NCI-H2107 treated with DMSO at 0.1 percent for 48 hours (cell line): Measurements from ENCODE around the gene IARS2.
"Not testable (repeated sequence)": the region's sequence is repeated elsewhere in the genome, so short reads cannot be mapped to it uniquely, and the experiment has no call there.

Experiments
- DNase-seq: peaks from one replicate; lab custom pipeline; 2025; ENCODE audit not compliant: unreplicated experiment; lab: John Stamatoyannopoulos, UW

The IARS2 gene

DNA sequence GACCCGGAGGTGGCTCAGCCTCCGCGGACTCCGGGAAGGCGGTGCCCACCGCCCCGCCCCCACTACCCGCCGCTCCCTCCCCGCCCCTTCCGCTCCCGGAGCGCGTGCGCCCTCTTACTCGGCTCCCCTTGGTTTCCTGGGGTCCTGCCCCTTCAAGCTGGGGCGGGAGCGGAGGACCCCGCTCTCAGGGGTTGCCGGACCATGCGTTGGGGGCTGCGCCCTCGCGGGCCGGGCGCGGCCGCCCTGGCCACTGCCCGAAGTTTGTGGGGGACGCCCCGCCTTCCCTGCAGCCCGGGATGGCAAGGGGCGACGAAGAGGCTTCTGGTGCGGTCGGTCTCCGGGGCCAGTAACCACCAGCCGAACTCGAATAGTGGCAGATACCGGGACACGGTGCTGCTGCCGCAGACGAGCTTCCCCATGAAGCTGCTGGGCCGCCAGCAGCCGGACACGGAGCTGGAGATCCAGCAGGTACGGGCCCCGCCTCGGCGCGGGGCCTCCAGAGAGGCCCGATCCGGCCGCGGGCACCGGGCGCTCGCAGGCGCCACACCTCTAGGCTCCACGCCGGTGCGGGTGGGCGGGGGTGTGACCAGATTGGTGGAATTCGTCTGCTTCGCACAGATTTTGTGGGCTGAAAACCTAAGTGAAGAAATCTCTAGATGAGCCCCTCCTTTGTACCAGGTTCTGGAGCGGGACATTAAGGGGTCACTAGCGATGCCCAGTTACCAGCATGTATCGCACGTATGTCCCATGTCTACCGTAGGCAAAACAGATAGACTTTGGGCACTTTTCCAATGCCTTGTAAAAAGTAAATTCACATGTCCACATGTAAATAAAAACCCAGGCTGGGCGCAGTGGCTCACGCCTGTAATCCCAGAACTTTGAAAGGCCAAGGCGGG lies at the start of gene IARS2:
Gene IARS2, plus strand, starts transcription at position 117 of the 896 bp plus-strand sequence. Its CDS starts 85 bp downstream, at position 202.
- DNase-seq, result peak; percentile 67

DNA sequence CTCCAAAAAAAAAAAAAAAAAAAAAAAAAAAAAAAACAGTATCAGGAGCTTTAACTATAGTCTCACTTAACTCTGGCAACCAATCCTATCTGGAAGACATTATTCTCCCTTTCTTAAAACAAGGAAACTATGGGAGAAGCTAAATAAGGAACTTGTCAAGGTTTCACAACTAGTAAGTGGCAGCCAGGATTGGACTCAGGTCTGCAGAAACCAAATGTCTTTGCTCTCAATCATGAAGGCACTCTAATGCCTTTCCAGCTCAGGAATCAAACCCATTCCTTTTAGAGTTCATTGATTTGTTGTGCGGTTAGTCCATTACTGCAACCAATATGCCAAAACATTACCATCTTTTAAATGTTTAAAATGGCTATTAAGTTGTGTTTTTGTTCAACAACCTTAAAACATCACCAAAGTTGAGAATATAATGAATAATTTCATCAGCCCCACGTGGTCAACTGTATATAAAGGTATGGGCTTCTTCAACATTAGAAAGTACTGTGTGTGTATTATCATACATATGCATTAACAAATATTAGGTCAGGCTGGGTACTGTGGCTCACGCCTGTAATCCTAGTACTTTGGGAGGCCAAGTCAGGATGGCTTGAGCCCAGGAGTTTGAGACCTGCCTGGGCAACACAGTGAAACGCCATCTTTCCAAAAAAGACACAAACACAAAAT lies 49.1 kb upstream of the IARS2 start:
- DNase-seq, result no peak

DNA sequence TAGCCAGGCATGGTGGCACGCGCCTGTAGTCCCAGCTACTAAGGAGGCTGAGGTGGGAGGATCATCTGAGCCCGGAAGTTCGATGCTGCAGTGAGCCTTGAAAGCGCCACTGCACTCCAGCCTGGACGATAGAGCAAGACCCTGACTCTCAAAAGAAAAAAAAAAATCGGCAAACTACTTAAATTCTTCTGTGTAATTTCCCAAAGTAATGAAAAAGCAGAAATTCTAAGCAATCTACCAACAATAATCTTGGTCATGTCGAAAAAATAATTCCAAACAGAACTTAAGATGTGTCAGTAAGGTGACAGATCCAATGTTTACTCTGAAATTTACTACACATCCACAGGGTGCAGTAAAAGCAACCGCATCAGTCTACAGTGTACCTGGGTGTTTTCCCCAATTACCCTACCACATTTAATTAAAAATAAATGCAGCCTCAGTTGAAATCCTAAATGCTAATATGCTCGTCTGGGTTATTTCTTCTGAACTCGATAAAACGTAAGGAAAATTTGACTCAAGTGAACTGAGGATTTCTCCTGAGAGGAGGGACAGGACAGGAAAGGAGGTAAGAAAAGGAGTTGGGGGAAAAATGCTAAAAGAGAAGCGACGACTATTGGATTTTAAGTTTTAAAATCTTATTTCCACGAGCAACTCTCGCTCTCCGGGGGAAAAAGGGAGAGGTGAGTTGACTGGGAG lies 48.4 kb upstream of the IARS2 start:
- DNase-seq, result no peak

DNA sequence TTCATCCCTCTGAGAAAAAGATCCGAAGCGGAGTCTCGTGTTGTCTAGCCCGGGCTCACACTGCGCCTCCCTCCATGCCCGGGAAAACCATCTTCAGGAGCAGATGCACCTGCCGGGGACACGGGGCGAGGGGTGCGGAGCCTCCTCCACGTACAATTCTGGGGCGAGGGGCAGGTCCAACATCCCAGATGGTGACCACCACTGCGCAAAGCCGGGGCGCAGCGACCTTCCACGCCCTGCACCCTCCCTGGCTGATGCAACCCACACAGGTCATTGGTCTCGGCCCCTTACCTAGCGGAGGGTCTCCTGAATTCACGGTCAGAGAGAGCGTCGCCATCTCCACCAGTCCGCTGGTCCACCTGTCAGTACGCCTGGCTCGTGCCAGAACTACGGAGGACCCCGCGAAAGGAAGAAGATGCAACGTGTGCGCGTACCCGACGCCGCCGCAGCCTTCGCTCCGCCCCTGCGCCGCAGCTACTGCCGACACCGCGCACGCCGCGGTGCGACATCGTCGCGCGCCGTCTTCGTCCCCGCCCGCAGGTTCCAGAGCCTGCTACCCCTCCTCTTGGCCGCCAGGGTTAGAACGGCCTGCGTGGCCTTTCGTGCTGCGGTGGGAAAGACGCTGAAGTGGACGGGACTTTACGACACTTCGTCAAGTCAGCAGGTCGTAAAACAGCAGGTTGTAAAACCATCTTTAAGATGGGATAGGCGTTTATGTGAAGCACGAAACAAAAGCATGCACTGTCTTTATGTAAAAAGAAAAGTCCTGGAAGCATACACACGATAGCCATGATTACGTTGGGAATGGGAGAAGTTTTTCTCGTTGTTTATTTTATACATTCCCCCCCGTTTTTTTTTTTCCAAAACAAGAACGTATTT lies 47.6 kb upstream of the IARS2 start, which contains the start of gene EPRS1:
Gene EPRS1, minus strand, starts transcription at position 454 of the 879 bp plus-strand sequence. Its CDS starts 117 bp downstream, at position 337.
- DNase-seq, result peak; percentile 94

DNA sequence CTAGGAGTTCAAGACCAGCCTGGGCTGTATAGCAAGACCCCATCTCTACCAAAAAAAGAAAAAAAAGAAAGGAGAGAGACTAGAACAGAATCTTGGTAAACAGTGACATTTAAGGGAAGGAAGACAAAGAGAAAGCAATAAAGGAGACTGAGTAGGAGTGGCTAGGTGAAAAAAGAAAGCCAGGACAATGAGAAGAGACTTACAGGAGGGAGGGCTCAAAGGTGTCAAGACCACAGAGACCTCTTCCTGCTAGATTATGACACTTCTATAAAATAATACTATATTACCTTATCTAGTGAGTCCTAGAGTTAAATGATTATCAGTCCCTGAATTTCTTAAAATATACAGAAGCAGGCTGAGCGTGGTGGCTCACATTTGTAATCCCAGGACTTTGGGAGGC lies 37.6 kb upstream of the IARS2 start:
- no peak for DNase-seq

DNA sequence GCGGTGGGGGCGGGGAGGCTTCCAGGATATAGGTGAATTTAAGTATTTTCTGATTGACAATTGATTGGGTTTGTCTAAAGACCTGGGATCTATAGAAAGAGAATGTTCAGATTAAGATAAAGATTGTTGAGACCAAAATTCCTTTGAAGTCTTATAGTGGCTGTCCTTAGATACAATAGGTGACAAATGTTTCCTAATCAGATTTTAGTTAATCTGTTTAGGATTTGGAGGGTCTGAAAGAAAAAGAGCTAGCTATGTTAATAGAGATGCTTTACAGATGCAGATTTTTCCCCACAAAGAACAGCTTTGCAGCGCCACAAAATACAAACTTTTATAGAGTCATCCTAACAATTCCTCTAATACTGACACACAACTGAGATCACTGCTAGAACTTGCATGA lies 33.1 kb upstream of the IARS2 start:
- no peak for DNase-seq

DNA sequence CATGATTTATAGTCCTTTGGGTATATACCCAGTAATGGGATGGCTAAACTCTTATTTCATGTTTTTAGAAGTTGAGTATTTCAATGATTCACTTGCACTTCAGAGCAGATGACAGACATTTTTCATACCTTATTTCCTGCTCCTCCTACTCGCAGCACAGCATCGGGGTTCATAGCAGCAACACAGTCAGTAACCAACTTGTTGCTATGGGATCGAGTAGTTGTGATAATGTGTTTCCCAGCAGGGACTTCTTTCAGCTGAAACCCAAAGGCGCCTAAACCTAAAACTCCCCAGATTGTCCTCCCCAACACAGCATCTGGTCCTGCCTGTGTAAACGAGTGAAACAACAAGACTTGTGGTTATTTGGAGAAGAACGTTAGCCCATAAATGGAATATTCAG lies 31.3 kb upstream of the IARS2 start:
- no peak for DNase-seq

DNA sequence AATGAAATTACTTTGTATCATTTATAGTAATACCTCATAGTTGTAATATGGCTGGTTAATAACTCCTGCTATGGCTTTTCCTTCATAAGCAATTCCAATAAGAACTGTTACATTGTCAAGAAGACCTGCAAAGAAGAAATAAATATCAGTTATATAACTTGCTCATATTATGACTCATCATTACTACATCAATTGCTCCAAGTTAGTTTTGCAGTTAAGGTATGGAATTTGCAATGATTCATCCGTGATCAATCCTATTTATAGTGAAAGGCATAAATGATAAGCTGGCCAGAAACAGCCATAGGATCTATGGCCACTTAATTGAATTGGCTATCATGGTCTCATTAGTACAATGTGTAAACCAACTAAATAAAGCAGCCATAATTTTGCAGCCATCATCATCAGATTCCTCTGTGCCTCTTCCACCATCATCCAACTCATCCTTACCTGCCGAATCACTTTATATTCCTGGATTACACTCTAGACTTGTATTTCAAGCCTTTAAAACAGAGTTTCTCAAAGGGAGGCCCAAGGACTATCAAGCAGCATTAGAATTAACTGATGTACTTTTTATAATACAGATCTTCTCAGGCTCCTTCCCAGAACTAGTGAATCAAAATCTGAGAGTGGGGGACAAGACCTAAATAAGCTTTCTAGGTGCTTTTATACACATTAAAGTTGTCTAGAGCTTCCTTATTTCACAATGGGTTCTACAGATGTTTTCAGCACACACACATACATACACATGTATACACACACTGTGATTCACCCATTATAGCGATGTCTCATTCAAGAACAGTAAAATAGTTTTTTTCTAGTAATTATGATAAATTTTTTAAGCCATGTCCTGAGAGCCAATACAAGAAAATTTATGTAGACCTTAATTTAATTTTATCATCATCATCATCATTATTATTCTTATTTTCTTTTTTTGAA lies 26.4 kb upstream of the IARS2 start:
- no peak for DNase-seq

DNA sequence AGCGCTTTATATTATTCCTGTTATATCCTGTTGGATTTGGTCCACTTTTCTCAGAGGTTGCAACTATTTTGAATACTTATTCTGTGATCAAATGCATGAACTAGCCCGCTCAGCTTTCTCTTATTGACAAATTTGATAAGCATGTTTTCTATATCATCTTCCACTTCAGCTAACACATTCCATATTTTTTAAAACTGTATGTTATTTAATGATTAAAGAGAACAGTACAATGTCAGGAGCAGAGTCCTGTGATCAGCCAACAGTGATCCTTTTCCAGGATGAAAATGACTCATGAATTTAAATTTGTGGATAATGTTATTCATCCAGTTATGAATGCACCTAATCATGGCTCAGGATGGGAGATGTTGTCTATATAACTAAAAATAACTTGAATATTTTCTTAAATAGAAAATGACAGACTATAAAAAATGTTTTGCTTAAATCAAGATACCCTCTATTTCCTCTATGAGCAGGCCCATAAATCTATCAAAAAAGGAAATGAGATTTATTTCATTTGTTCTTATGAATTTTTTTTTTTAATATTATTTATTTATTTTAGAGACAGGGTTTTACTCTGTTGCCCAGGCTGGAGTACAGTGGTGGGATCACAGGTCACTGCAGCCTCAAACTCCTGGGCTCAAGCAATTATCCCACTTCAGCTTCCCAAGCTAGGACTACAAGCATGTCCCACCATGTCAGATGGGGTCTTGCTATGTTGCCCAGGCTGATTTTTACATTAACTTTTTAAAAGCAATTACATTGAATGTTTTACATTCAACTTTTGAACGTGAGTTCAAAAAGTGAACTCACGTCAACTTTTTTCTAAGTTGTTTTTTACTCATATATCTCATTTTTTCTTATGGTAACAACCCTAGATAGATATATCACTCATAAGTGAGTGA lies 16.8 kb upstream of the IARS2 start:
- DNase-seq, result no peak

DNA sequence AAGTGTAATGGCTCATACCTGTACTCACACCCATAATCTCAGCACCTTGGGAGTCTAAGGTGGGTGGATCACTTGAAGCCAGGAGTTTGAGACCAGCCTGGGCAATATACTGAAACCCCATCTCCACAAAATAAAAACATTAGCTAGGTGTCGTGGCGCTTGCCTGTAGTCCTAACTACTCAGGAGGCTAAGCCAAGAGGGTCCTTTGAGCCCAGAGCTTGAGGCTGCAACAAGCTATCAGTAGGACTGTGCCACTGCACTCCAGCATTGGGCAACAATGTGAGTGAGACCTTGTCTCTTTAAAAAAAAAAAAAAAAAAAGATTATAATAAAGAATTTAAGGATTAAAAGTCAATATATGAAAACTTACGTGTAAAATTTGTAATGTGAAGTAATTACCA lies 16.0 kb upstream of the IARS2 start:
- no peak for DNase-seq

DNA sequence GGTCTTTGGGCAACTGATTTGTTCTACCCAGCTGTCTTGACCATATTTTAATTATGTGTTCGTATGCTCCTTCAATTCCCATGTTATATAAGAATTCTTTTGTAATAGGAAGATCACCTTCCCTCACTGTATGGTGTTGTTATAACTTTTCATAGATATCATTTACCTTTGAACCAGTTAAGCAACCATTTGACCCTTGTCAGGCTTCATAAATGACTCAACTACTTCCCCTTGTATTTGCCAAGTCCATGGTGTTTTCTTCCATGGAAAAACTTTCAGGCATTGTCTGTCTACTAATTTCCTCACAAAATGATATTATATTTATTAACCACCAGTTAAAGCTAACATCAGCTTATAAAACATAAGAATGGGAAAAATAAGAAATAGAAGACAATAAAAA lies 9.5 kb upstream of the IARS2 start:
- no peak for DNase-seq

DNA sequence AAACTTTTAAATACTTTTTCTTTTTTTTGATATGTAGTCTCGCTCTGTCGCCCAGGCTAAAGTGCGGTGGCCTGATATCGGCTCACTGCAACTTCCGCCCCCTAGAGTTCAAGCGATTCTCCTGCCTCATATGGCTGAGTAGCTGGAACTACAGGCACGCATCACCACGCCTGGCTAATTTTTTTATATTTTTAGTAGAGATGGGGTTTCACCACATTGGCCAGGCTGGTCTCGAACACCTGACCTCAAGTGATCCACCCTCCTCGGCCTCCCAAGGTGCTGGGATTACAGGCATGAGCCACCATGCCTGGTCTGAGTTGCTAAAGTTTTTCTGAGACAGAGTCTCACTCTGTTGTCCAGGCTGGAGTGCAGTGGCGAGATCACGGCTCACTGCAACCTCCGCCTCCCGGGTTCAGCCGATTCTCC lies 7.7 kb upstream of the IARS2 start:
- DNase-seq, result not testable (repeated sequence)

DNA sequence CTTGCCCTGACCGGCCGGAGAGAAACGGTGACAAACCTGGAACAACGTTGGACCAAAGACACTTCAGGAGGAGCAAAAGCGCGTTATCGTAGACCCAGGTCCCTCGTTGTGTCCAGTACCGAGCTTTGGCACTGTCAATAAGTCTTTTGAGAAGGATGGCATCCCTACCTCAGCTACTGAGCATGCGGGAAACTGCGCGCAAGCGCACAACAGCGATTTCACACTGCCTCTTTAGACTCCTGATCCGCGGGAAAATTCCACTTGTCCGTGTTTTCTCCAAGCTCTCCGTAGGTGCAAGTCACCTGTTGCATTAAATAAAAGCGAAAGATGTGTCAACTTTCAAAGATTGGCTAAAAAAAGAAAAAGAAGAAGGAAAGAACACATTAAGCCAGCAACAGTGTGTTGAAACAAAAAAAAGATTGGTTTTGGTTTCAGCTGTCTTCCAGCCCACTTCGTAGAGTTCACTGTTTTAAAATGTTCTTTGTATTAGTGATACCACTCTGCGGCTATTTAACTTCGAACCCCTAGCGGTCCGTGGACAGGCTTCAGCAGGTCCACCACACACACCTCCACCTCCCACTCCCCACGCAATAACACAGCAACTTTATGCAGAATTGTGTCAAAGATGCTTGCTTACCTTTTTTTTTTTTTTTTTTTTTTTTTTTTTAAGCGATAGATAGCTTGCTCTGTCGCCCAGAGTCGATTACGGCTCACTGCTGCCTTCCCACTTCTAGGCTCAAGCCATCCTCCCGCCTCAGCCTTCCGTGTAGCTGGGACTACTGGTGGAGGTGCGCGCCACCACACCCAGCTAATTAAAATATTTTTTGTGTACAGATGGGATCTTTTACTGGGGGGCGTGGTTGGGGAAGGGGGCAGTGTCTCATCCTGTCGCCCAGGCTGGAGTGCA lies 4.0 kb upstream of the IARS2 start, which contains the start of gene BPNT1:
Gene BPNT1, minus strand, starts transcription at position 139 of the 907 bp plus-strand sequence. CDS start 9,942 bp downstream, outside the sequence.
- peak; percentile 97 for DNase-seq

DNA sequence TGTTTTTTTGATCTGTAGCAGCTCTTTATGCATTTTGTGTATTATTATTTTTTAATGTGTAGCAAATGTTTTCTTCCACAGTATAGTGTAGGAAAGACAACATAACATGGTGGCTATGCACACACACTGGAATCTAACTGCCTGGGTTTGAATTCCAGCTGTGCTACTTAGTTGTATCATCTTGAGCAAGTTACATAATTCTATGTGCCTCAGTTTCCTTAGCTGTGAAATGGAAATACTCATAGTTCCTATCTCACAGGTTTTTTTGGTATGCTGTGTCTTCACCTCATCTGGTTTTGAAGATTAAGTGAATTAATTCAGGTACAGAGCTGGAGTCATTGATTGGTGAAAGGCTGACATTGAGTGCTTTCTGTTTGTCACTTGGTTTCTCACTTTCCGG lies 1.2 kb upstream of the IARS2 start:
- no peak for DNase-seq

DNA sequence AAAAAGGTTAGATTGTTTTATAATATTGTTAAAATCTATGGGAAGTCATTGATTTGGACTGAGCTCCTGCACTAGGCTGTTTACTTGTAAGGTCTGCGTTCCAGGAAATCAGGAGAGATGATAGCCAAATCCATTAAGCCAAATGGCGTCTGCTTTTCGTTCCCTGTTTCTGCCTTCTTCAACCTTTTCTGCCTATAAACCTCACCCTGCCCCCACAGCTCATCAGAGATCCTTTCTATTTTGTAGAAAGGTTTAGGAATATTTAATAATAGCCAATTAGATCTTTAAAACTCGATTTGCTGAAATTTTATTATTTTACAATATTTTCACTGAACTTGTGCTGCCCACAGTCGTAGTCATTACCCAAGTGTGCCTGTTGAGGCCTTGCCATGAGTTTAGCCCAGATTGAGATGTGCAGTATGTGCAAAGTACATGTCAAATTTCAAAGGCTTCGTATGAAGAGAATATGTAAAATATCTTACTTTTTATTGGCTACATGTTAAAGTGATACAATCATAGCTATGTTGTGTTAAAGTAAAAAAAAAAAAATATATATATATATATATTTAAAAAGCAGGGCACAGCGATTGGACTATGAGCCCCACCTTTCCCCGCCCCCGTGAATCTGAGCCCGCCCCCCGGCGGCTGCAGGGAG lies 444 bp upstream of the IARS2 start:
- no peak for DNase-seq

DNA sequence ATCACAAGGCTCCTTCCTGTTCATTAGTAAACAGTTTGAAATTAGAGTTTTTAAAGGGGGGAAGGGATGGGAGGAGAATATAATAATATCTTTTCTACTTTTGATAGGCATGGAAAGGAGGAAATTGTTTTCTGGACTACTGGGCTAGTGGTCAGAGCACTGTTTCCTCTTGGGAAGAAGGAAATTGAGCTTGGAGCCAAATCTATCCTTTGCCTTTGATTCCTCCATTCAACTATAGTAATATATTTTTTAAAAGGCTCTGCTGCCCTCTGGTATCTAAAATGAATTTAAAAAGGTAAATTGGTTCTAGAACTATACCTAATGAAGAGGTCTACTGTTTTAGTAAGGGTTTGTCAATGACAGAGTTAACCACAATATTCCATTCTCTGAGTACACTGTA lies 5.9 kb downstream of the IARS2 start:
- DNase-seq, result no peak

DNA sequence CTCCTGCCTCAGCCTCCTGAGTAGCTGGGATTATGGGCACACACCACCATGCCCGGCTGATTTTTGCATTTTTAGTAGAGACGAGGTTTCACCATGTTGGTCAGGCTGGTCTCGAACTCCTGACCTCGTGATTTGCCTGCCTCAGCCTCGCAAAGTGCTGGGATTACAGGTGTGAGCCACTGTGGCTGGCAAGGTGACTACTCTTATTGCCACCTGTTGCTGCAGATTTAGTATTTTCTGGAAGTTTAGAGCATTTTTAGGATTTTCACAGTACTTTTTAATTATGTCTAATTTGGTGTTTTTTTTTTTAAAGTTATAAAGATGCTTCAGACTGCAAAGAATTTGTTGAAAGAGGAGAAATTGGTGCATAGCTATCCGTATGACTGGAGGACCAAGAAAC lies 16.5 kb downstream of the IARS2 start:
- DNase-seq, result not testable (repeated sequence)
